Measurements from ENCODE around the gene FARP2.
"Not testable (repeated sequence)": the region's sequence is repeated elsewhere in the genome, so short reads cannot be mapped to it uniquely, and the experiment has no call there.

The FARP2 gene

DNA sequence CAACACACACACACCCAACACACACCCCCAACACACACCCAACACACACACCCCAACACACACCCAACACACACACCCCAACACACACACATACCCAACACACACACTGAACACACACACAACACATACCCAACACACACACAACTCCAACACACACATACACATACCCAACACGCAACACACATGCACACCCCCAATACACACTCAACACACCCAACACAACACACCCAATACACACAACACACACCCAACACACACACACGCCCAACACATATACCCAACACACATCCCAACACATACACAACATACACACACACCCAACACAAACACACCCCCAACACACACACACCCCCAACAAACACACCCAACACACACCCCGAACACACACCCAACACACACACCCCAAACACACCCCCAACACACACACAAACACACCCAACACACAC is 160.5 kb downstream of the FARP2 start:
- H3K4me3 ChIP-seq (ENCODE audit: low read length): no peak overlapping the region
- no peak for DNase-seq (ENCODE audit: low read depth)
- TF ChIP-seq, protein P1, sequence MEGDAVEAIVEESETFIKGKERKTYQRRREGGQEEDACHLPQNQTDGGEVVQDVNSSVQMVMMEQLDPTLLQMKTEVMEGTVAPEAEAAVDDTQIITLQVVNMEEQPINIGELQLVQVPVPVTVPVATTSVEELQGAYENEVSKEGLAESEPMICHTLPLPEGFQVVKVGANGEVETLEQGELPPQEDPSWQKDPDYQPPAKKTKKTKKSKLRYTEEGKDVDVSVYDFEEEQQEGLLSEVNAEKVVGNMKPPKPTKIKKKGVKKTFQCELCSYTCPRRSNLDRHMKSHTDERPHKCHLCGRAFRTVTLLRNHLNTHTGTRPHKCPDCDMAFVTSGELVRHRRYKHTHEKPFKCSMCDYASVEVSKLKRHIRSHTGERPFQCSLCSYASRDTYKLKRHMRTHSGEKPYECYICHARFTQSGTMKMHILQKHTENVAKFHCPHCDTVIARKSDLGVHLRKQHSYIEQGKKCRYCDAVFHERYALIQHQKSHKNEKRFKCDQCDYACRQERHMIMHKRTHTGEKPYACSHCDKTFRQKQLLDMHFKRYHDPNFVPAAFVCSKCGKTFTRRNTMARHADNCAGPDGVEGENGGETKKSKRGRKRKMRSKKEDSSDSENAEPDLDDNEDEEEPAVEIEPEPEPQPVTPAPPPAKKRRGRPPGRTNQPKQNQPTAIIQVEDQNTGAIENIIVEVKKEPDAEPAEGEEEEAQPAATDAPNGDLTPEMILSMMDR (conservative IDR thresholded peaks at IDR 0.05; ENCODE audit: low read depth, low read length): no peak

DNA sequence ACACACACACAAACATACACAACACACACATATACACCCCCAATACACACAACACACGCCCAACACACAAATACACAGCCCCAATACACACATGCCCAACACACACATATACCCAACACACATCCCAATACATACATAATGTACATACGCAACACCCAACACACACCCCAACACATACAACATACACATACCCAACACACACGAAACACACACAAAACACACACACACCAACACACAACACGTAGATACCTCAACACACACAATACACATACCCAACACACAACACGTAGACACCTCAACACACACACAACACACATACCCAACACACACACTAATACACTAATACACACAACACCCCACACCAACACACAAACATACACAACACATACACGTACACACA is 161.2 kb downstream of the FARP2 start:
- H3K4me3 ChIP-seq (ENCODE audit: low read length): no peak overlapping the region
- DNase-seq (ENCODE audit: low read depth): no peak
- TF ChIP-seq, protein P1 (conservative IDR thresholded peaks at IDR 0.05; ENCODE audit: low read depth, low read length): no peak

DNA sequence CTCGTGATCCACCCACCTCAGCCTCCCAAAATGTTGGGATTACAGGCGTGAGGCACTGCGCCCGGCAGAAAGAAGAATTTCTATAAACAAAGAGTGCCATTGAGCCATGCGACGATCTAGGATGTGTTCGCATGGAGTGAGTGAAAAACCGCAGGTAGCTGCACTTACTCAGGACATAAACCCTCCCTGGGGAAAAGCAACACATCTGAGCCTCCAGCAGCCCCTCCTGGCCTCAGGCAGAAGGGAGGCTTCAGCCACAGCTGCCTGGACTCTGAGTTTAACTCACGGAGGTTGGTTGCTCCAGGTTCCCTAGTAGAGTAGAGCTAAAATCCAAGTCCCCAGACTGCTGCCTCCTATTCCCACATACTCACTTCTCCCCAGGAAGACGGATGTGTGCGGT is 163.6 kb downstream of the FARP2 start:
- DNase-seq (ENCODE audit: low read depth): no peak
- TF ChIP-seq, protein P1 (conservative IDR thresholded peaks at IDR 0.05; ENCODE audit: low read depth, low read length): no peak
- H3K4me3 ChIP-seq (ENCODE audit: low read length): no peak overlapping the region

DNA sequence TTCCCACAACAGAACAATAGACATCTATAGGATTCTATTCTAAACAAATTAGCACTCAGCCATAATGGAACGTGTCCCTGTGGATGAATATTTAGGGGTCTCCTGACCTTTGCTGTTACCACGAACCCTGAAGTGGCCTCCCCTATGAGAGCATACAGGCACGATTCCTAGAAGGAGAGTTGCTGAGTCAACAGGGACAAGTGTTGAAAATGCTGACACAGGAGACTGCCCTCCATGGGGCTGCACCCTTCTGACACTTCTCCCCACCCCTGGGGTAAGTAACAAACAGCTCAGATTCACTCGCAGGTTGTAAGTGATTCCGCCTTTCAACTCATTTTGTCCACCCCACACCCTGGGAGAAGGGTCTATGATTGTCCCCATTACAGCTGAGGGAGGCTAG is 166.4 kb downstream of the FARP2 start:
- TF ChIP-seq, protein P1 (conservative IDR thresholded peaks at IDR 0.05; ENCODE audit: low read depth, low read length): no peak
- no peak for DNase-seq (ENCODE audit: low read depth)

DNA sequence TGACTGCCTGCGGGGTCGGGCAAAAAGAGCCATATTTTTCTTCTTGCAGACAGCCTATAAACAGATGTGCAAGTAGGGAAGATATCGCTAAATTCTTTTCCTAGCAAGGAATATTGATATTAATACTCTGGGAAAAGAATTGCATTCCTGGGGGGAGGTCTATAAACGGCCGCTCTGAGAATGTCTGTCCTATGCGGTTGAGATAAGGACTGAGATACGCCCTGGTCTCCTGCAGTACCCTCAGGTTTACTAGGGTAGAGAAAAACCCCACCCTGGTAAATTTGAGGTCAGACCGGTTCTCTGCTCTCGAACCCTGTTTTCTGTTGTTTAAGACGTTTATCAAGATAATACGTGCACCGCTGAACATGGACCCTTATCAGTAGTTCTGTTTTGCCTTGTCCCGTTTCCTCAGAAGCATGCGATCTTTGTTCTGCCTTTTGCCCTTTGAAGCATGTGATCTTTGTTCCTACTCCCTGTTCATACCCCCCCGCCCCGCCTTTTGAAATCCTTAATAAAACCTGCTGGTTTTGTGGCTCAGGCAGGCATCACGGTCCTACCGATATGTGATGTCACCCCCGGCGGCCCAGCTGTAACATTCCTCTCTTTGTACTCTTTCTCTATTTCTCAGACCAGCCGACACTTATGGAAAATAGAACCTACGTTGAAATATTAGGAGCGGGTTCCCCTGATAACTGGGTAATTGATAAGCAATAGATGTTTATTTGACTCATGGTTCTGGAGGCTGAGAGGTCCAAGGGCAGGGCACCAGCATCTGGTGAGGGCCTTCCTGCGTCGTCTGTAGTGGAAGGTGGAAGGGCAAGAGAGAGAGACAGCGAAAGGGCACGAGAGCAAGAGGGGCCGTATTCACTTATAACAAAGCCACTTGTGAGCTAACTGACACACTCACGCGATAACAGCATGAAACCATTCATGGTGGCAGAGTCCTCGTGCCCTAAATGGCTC is 170.0 kb downstream of the FARP2 start:
- H3K4me3 ChIP-seq (ENCODE audit: low read length); DNase-seq (ENCODE audit: low read depth): not testable (repeated sequence)

More for the DNA sequence above, 166.4 kb downstream of the FARP2 start:
- H3K4me3 ChIP-seq (ENCODE audit: low read length): no peak overlapping the region

DNA sequence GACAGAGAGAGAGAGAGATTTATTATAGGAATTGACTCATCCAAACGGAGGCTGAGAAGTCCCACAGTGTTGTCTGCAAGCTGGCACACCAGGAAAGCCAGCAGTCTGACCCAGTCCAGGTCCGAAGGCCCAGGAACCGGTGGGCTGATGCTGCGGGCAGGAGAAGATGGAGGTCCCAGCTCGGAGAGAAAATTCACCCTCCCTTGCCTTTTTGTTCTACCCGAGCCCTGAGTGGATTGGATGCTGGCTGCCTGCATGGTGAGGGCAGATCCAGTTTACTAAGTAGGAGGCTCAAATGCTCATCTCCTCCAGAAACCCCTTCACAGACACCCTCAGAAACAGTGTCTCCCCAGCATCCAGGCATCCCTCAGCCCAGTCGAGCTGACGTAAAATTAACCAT is 174.5 kb downstream of the FARP2 start:
- TF ChIP-seq, protein P1 (conservative IDR thresholded peaks at IDR 0.05; ENCODE audit: low read depth, low read length): no peak
- no peak for DNase-seq (ENCODE audit: low read depth)
- no peak overlapping the region for H3K4me3 ChIP-seq (ENCODE audit: low read length)

DNA sequence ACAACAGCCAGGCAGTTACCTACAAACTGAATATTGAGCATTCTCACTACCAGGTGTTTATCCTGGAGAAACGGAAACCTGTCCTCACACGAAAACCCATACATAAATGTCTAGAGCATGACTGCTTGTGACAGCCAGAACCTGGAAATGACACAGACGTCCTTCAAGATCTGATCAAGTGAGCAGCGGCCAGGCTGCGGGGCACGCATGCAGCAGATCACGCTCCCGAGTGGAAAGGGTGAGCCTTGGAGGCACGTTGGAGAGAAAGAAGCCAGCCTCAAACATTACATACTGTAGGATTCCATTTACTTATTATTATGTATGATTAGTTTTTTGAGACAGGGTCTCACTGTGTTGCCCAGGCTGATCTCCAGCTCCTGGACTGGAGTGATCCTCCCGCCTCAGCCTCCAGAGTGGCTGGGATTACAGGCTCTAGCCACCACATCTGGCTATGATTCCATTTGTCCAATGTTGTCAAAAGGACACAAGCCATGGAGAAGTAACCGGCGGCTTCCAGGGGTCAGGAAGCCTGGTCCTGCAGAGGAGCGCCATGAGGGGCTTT is 175.2 kb downstream of the FARP2 start:
- TF ChIP-seq, protein P1 (conservative IDR thresholded peaks at IDR 0.05; ENCODE audit: low read depth, low read length): no peak
- no peak for DNase-seq (ENCODE audit: low read depth)
- H3K4me3 ChIP-seq (ENCODE audit: low read length): no peak overlapping the region

All from retinal pigment epithelial cell (primary cell).